Measurements from ENCODE around the gene RAB39B.
A peak's percentile ranks its signal among the peaks of the same experiment; 100 is the strongest.
"Not testable (repeated sequence)": the region's sequence is repeated elsewhere in the genome, so short reads cannot be mapped to it uniquely, and the experiment has no call there.

Gene RAB39B

GRCh38 chrX:155225774-155226173 lies 38.5 kb downstream of the RAB39B start:
- no peaks in the 10 kb centered on the region for H3K27me3 Mint-ChIP-seq
- H3K36me3 Mint-ChIP-seq: peaks cover 16% of the 10 kb centered on the region
- H3K4me1 Mint-ChIP-seq: peaks cover 29% of the 10 kb centered on the region
- H3K27ac Mint-ChIP-seq: no peak overlapping the region
- no peaks in the 10 kb centered on the region for H3K9me3 Mint-ChIP-seq
- no peak overlapping the region for H3K4me3 Mint-ChIP-seq

GRCh38 chrX:155223746-155224145 lies 40.5 kb downstream of the RAB39B start:
- Mint-ChIP-seq H3K36me3 (peaks cover 16% of the 10 kb centered on the region), H3K4me1 (peaks cover 30% of the 10 kb centered on the region)
- not testable (repeated sequence) for H3K9me3 Mint-ChIP-seq, H3K4me3 Mint-ChIP-seq, H3K27me3 Mint-ChIP-seq, H3K27ac Mint-ChIP-seq

GRCh38 chrX:155221351-155221750 lies 42.9 kb downstream of the RAB39B start:
- Mint-ChIP-seq H3K36me3 (peaks cover 16% of the 10 kb centered on the region), H3K4me1 (peaks cover 34% of the 10 kb centered on the region), H3K4me3 (no peak overlapping the region), H3K27ac (peak overlapping the region; percentile 62), H3K27me3 (no peaks in the 10 kb centered on the region), H3K9me3 (no peaks in the 10 kb centered on the region)

DNA sequence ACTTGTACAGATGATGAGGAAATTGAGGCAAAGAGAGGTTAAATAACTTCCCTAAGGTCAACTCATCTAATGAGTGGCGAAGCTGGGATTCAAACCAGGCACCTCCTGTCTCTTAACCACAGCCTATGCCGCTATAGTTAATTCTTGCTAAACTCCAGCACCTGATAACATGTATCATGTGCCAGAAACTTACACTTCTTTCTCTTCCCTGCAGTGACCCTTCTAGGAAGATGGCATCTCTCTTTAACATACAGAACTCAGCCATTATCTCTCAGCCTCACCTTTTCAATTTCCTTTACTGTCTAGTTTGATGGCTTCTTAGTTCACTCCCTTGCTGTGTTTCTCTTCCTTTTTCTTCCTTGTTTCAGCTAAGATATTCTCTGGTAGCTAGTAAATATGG lies 45.5 kb downstream of the RAB39B start:
- peaks cover 10% of the 10 kb centered on the region for H3K36me3 Mint-ChIP-seq
- peak overlapping the region; percentile 31 for H3K27ac Mint-ChIP-seq
- H3K9me3 Mint-ChIP-seq: no peaks in the 10 kb centered on the region
- H3K4me1 Mint-ChIP-seq: peaks cover 29% of the 10 kb centered on the region
- H3K27me3 Mint-ChIP-seq: no peaks in the 10 kb centered on the region
- peak overlapping the region; percentile 53 for H3K4me3 Mint-ChIP-seq

GRCh38 chrX:155216940-155217440 lies 47.3 kb downstream of the RAB39B start:
- Mint-ChIP-seq H3K4me3 (peak overlapping the region; percentile 95), H3K27ac (peak overlapping the region; percentile 96), H3K27me3 (no peaks in the 10 kb centered on the region), H3K4me1 (peaks cover 29% of the 10 kb centered on the region), H3K9me3 (no peaks in the 10 kb centered on the region), H3K36me3 (peaks cover 3% of the 10 kb centered on the region)

DNA sequence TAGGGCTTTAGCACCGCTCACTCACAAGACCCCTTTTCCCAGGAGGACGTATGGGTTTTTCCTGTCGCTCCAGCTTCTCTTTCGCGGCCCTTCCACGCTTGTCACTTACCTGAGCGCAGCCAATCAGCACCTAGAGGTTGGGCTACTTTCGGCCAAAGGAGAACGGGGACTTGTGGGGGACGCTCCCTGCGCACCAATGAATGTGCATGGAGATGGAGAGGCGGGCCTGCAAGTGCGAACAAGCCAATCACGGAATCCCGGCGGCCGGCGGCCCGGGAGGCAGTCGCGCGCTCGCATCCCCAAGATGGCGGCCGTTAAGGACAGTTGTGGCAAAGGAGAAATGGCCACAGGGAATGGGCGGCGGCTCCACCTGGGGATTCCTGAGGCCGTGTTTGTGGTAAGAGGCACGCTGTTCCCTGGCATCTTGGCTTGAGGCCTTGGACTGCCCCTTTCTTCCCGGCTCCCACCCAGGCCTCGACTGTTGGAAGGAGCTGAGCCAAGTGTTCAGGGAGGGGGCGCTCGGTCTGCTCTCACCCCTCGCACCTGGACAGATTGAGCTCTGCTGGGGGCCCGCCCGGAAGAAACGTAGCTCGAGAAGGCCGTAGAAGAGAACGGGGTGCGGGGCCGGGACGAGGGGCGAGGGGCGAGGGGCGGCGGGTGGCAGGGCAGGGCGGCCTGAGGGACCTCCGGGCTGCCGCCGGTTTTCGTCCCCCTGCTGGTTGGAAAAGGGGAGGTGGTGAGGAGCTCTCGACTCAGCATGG lies 47.9 kb downstream of the RAB39B start, which contains the start of gene VBP1:
VBP1 (plus strand) TSS at position 282 of the 761 bp plus-strand sequence; CDS start at position 305, 23 bp downstream.
- no peaks in the 10 kb centered on the region for H3K36me3 Mint-ChIP-seq
- H3K27ac Mint-ChIP-seq: peak within 1 kb of the TSS; percentile 96
- H3K4me1 Mint-ChIP-seq: peaks cover 24% of the 10 kb centered on the region
- H3K27me3 Mint-ChIP-seq: no peaks in the 10 kb centered on the region
- H3K4me3 Mint-ChIP-seq: peak within 1 kb of the TSS; percentile 95
- H3K9me3 Mint-ChIP-seq: no peaks in the 10 kb centered on the region

DNA sequence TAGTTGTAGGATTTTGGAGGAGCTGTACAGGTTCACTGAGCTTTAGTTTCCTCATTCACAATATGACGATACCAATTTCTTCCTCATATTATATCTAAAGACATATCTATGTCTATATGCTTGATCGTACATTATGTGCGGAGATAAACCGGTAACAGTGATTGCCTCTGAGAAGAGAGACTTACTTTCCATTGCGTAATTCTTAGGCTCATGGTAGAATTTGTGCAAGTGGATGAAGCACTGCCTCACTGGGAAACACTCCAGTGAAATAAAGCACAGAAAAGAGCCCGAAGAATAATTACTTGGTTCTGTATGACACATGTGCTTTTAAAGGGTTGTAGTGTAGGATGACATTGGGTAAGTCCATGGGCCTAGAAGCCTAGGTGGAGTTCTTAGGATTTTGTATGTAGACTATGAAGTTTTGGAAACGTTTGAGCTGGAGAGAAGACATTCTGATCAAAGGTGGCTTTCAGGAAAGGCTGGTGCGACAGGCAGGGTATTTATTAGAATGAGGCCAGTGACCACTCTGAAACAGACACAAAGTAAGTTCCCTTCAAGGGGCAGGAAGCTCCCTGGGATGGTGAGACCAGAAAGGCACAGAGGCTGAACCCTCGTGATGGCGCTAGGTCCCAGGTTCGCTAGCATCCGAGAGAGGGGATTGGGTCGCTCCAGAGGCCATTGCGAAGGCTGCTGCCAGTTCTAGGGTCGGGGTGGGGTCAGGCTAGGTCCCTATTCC lies 48.7 kb downstream of the RAB39B start:
- Mint-ChIP-seq H3K4me3 (peak overlapping the region; percentile 95), H3K9me3 (no peaks in the 10 kb centered on the region), H3K4me1 (peaks cover 23% of the 10 kb centered on the region), H3K36me3 (no peaks in the 10 kb centered on the region), H3K27ac (peak overlapping the region; percentile 96), H3K27me3 (no peaks in the 10 kb centered on the region)

- H3K27me3 Mint-ChIP-seq: no peaks in the 10 kb centered on the region
- no peaks in the 10 kb centered on the region for H3K36me3 Mint-ChIP-seq
- no peaks in the 10 kb centered on the region for H3K9me3 Mint-ChIP-seq
- peaks cover 19% of the 10 kb centered on the region for H3K4me1 Mint-ChIP-seq
- H3K27ac Mint-ChIP-seq: no peak overlapping the region
- H3K4me3 Mint-ChIP-seq: no peak overlapping the region
Measured at GRCh38 chrX:155213731-155214130, 50.6 kb downstream of the RAB39B start.

DNA sequence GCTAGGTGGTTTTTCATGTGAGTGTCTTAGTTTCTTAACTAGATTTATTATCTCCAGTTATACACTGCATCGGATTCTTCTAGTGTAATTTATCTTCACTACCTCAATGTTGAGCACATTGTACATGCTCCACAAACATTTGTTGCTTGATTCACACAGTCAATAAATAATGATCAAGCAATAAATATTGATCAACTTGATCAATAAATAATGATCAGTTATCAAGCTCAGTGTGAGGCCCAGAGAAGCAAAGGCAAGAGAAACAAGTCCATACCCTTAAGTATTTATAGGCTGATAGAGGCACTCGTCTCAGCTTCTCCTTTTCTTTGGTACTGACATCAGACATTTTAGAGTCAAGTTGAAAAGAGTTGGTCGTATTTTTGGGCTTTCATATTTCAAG lies 53.1 kb downstream of the RAB39B start:
- Mint-ChIP-seq H3K27ac (no peak overlapping the region), H3K36me3 (no peaks in the 10 kb centered on the region), H3K27me3 (no peaks in the 10 kb centered on the region), H3K4me3 (no peak overlapping the region), H3K9me3 (no peaks in the 10 kb centered on the region), H3K4me1 (peaks cover 5% of the 10 kb centered on the region)
